Left cardiac atrium (tissue), 4 donors: ENCODE data around the gene PJVK. TPM values are rescaled to one million over a fixed set of nuclear protein-coding genes. Genes with fewer than 3 reads are reported as not detected.

ENCODE experiments used
- ATAC-seq, 2 donors: fragments of 200-7000 bp; cut with Tn5 transposase; one replicate each; pipeline ENCODE4 v1.9.1; 2020; ENCODE audit warnings: mild to moderate bottlenecking in 2 of 2, moderate library complexity in 2 of 2
- DNase-seq: peaks from one replicate; pipeline ENCODE4 v3.0.0-alpha.2; 2020
- intact Hi-C, 2 donors: fragments of 100-400 bp; cut with DNase I; formaldehyde crosslinking; loops; one replicate each; pipeline versions ENCODE4 v1.14.1 to v1.15.1; 2022 to 2023
- total RNA-seq, 2 donors: library from RNA; stranded (reverse); fragmentation: NEBNext Ultra II Directional; extraction: Animal tissue kit (Norgen Biotek cat#: 25700); gene quantifications; one replicate each; pipeline ENCODE4 v1.2.1, GENCODE V29; 2021
- donor health status: DM: no; HTN: yes; CAD: no.
- donor health status: DM: no; HTN: yes; CAD: no; lungs with severe emphysema.
- donor health status: DM: yes; HTN: yes; CAD: no.
- donor health status: Dilated cardiomyopathy.

PJVK gene
- total RNA-seq, 2 donors from 2014 or later = 1.2 to 1.4 TPM

DNA sequence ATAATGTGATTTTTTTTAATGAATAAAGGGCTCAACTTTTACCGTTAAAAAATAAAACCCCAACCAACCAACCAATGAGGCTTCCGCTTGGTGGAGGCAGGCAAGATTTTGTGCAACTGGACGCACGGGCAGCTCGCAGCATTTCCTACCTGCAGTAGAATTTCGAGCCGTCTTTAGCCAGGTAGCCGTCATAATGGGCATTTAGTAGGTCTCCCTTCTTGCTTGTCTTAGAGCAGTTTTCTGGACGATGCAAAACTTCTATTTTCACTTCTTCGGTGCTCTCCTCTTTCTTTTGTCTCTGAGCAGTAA lies 26.9 kb downstream of the PJVK start:
- no peak for ATAC-seq
- DNase-seq = no peak
- intact Hi-C loops = loop anchor here in 1 of 2 donors (2.0 kb wide), 1 partner anchor 27 kb away; the partner anchor contains the start of genes PJVK and PRKRA

DNA sequence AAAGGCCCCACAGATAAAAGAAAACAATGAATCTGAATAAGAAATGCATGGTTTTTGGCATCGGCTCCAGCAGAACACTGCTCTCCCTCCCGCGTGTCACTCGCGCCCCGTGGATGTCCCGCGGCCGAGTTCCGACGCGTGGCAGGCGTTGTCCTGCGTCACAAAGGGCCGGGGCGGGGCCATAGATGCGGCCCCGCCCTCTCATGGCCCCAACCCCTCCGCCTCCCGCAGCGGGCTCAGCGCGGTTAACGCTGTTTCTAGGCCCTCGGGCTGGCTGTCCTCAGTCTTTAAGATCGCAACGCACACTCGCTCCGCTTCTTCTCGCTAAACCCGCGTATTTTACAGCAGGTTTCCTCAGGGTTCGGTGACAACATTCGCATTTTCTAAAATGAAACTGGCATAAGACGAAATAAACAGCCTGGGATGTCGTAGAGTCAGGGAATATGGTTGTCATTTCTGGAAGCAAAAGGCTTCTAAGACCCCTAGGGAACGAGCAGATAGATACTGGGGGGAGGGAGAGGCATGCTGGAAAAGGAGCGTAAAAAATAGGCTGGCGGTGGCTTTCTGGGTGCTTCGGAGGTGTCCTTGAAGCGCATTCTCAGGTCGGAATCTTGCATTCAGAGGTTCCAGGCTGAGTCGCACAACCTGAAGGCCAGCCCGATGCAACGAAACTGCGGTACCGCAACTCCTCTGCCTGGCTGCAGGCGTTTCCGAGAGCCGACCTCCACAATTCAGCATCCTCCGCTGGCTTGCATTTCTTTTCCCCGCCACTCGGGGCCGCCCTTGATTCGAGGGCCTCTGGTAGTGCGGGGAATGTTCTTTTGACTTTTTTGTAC lies 27.5 kb downstream of the PJVK start, which contains the start of gene FKBP7:
TSS of gene FKBP7 (minus strand) at position 162 of the 836 bp plus-strand sequence. CDS start at position 61, 101 bp downstream.
- intact Hi-C loops = loop anchor here in 1 of 2 donors (2.0 kb wide), 1 partner anchor 28 kb away; the partner anchor contains the start of genes PJVK and PRKRA

DNA sequence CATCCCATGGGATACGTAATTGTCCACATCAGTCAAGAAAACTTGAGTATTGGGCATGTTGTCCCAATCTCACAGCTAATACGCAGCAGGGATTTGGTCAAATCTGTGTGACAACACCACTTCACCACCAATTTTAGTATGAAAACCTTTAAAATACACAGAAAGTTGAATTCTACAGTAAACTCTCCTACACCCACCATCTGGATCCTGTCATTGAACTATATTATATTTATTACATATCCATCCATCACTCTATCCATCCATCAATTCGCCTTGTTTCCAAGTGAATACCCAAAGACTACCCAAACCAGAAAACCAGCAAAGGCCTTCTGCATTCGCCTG lies 28.1 kb downstream of the PJVK start:
- ATAC-seq = no peak
- intact Hi-C loops = loop anchor here in 1 of 2 donors (2.0 kb wide), 1 partner anchor 28 kb away; the partner anchor contains the start of genes PJVK and PRKRA
- DNase-seq = no peak

More for the DNA sequence above, 27.5 kb downstream of the PJVK start, which contains the start of gene FKBP7:
- ATAC-seq = peak; percentile 85 to 86
- peak; percentile 90 for DNase-seq

DNA sequence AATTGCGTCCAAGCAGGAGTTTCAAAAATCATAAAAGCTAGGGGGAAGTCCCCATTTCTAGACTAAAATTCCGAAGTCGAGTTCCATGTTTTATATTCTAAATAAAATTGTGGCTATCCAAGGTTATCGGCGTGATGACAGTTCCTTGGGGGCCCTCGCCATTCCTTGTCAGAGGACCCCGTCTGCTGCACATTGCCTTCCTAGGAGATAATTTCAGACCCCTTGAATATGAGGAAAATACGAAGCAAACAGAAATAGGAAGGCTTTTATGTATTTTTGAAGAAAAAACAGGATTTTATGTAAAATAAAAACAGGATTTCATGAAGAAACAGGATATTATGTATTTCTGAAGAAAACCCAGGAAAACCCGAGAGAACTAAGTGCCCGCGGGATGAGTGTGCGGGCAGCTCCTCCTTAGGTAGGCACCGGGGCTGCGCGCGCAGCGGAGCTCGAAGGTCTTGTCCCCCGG lies 28.6 kb downstream of the PJVK start:
- no peak for ATAC-seq
- intact Hi-C loops = loop anchor here in 1 of 2 donors (2.0 kb wide), 1 partner anchor 29 kb away; the partner anchor contains the start of genes PJVK and PRKRA
- DNase-seq = no peak

DNA sequence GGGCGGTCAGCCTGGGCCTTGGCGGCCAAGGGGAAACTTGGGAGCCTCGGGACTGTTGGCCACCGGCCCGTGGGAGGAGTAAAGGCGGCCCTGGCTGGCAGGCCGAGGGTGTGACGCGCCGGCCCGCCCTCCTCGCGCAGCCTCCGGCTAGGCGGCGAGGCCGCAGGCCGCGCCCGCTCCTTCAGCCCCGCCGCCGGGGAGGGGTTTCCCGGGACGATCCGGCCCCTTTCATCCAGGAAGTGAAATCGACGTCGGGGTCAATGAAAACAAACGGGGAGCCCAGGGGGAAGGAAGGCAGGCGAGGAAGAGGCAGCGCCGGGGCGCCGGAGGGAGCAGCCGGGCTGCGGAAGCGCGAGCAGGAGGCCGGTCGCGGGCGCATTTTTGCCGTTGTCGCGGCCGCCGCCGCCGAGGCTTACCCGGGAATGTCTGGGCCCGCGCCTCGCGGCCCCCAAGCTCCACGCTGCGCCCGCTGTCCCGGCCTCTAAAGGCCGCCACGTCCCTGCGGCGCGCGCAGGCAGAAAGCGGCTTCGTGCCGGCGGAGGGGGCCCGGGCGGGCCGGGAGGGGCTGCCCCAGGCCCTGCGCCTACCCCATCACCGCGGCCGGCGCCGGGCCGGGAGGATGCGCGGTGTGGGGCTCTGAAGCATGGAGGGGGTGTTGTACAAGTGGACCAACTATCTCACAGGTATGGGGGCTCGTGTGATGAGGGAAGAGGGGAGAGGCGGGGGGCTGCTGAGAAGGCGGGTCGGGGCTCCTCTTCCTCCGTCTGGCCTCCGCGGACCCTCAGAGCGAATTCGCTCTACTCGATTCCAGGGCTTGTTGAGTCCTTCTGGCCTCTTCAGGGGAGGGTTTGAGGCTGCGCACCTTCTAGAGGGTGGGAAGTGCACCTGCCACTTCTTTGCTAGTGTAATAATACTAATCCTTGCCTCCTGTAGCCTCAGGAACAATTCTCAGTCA lies 29.3 kb downstream of the PJVK start, which contains the start of gene PLEKHA3:
TSS of gene PLEKHA3 (plus strand) at position 231 of the 955 bp plus-strand sequence. CDS start at position 644, 413 bp downstream.
- DNase-seq (peak; percentile 98), ATAC-seq (peak; percentile 93 to 94)
- intact Hi-C loops = no loop called here

DNA sequence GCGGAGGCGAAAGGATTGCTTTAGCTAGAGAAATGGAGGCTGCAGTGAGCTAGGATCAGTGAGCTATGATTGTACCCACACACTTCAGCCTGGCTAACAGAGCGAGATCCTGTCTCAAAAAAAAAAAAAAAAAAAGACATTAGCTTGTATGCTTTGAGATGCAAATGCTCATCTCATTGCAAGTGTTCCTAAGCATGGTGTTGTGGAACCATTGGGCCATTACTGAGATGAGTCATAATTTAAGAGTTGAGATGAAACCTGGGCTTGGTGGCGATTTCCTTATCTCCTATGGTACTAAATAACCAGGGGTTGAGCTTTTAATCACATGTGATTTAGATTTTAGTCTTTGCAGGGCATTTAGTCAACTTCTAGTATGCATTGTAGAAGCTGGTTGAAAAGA lies 31.3 kb downstream of the PJVK start:
- intact Hi-C loops = no loop called here
- ATAC-seq = no peak
- no peak for DNase-seq

DNA sequence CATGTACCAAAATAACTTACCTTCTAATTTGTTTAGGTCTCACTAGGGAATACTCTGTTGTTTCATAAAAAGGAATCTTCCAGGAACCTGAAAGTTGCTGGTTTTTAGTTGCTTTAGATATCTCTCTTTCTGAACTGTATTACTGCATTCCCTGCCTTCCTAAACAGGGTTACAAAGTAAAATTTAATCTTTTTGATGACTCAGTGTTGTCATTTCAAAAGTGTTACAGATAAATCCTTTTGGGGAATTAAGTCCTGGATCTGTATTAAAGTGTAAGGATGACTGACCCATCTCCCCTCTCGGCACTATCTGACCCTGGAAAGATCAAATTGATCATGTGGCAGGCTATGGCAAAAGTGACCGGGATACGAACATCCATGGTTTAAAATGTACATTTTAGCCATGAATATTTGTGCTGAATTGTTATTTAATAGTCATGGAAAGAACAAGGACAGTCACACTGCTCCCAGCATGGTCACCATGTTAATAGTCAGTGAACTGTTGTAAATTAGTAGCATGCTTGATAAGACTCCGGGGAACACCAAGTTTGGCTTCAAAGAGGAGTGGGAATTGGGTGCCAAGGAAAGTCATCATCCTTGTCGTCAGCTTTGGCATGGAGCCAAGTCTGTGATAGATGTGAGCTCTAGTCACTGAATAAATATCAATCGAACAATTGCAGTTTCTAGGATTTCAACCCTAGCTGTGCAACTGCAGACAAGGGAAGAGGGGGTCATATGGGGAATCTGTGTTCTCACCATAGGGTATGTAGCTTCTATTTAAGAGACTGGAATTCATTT lies 33.3 kb downstream of the PJVK start:
- intact Hi-C loops = no loop called here
- peak; percentile 68 for DNase-seq
- no peak for ATAC-seq

DNA sequence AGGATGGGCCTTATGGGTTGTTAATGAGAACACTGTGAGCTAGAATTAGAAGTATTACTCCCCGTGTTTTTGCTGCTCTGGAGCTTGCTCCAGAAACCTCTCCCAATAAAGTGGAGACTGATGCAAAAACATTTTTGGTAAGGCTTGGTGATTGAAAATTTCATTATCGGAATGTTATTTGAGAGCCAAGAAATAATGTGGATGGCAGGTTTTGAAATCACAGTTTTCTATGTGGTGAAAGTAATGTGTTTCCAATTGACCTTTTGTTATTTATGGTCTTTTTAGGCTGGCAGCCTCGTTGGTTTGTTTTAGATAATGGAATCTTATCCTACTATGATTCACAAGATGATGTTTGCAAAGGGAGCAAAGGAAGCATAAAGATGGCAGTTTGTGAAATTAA lies 34.2 kb downstream of the PJVK start:
- no peak for DNase-seq
- no peak for ATAC-seq
- intact Hi-C loops = no loop called here

DNA sequence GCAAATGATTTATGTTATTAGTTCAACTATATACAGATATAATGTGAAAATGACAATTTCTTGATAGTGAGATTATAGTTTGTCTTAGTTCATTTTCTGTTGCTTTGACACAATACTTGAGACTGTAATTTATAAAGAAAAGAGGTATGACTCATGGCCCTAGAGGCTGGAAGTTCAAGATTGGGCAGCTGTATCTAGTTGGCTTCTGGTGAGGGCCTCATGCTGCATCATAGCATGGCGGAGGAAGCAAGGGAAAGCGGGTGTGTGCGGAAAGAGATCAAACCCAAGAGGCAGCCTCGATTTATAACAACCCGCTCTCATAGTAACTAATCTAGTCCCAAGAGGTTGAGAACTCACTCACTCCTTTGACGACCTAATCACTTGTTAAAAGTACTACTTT lies 40.4 kb downstream of the PJVK start:
- no peak for ATAC-seq

DNA sequence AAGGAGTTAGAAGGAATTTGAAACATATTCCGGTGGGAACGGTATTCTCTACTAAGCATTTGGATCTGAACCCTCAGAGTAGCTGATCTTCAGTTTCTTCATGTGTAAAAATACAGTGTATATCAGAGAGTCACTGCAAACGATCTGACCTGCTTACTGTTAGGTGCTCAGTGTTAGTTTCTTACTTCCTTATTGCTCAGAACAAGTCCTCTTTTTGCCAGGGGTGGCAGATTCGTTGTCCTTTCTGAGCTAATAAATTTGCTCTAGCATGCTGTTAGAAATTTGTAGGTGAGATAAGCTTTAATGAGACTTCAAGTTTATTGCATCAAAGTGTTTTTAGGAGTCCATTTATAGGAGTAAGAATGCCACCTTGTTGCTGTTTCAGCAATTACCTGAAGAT lies 44.9 kb downstream of the PJVK start:
- intact Hi-C loops = no loop called here
- ATAC-seq = no peak
- DNase-seq = no peak

More for the DNA sequence above, 40.4 kb downstream of the PJVK start:
- DNase-seq = no peak
- intact Hi-C loops = no loop called here

DNA sequence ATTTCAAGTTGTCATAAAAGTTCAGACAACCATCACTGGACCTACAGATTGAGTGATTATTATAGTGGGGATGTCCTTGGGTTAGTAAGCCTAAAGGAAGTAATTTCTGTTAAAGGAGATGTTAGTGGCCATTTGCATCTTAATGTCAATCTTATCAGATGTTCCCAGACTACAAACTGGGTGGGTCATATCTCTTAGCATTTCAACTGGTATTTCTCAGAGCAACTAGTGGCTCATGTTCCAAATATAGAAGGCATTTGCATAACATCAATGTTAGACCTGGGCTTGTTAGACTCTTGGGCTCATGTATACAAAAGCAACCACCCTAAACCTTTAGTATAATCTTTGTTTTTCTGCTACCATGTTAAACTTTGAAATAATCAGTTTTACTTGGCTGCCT lies 47.0 kb downstream of the PJVK start:
- DNase-seq (no peak), ATAC-seq (no peak)
- intact Hi-C loops = no loop called here

DNA sequence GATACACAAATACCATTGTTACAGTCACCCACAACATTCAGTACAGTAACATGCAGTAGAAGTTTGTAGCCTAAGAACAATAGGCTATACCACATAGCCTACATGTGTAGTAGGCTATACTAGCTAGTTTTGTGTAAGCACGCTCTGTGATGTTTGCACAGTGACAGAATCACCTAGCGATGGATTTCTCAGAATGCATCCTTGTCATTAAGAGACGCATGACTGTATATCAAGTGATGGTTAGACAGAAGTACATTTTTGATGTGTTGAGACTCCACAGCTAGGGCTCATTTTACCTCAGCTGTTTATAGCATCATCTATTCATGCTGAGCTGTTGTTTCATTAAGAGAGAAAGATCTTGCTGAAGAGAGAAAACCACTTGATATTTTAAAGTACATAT lies 48.5 kb downstream of the PJVK start:
- intact Hi-C loops = no loop called here
- DNase-seq (no peak), ATAC-seq (no peak)

DNA sequence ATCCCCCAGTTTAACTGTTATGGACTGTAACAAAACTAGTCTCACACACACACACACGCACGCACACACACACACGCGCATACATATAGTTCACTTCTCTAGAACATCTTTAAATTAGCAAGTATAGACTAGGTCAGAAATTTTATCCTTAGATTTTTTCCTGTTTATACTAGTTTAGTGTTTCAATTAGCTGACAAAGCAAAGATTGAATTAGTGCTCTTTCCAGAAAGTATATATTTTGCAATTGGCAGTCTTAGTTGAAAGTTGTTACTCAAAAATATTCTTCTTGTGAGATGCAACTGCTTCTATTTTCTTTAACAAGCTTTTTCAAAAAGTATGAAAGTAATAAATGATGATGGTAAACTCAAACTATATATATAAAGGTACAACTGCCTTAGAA lies 51.6 kb downstream of the PJVK start:
- intact Hi-C loops = no loop called here
- ATAC-seq (no peak), DNase-seq (no peak)

DNA sequence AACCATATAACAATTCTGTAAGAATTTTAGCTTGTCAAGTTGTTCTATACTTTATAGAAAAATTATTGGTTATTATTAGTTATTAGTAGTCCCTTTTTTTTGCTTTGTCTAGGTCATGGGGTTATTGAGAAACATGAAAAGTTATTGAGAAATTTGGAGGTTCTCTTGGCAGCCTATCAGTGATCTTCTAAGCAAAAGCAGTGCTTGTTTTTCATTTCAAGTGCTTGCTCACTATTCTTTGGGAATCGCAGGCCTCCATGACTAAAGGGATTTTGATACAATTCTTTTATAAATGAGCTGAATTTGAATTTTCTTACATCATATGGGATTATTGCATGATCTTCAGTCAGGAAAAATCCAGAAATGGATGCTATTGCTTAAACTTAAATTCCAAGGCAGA lies 54.9 kb downstream of the PJVK start:
- no peak for ATAC-seq
- no peak for DNase-seq
- intact Hi-C loops = no loop called here

DNA sequence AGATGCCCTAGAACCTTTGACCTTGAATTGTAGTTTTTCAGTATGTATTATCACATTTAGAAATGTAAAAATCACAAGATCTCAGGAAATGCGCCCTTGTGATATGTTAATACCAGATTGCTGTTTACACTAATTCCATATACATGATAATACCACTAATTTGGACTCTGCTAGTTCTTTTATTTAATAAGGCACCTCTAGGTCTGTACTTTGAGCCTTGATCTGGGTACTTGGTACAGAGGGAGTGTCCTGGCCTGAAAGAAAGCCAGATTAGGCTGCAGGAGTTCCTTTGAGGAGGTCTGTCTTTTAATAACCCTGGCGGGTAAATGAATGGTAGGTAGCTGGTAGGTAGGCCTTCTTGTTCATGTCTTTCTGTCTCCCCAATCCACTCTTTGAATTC lies 55.3 kb downstream of the PJVK start:
- no peak for ATAC-seq
- intact Hi-C loops = no loop called here
- no peak for DNase-seq

DNA sequence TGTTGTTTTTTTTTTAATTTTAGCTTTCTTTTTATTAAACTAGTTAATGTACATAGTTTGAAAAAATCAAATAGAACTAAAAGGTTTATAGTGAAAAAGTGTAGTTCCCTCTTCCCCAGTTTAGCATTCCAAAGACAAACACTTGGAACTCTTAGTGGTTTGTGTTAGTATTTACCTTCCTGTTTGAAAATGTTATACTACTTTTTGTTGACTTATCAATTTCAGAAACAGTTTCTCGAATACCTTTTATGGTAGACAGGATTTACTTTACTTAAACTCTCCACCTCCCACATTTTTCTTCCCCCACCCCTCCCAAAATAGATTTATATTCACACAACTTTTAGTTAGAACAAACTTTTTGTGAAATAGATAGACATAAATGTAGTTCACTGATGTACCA lies 55.8 kb downstream of the PJVK start:
- DNase-seq (no peak), ATAC-seq (no peak)
- intact Hi-C loops = no loop called here

DNA sequence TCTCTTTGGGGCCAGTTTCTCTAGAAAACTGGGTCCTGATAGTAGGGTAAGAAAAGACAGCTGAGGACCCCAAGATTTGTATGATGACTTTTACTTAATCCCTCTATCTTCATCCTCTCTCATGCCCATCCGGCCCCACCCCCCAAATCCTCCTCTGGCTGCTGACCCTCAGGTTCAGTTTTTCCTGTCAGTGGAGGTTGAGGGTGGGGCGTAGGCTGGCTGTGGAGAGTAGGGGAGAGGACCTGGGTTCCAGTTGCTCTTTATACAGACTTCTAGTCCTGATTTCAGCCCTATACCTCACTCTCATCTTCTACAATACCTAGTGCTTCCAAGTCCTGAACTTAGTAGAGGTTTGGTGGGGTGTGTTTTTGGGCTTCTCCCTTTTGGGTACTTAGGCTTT lies 57.5 kb downstream of the PJVK start:
- intact Hi-C loops = no loop called here
- no peak for DNase-seq

DNA sequence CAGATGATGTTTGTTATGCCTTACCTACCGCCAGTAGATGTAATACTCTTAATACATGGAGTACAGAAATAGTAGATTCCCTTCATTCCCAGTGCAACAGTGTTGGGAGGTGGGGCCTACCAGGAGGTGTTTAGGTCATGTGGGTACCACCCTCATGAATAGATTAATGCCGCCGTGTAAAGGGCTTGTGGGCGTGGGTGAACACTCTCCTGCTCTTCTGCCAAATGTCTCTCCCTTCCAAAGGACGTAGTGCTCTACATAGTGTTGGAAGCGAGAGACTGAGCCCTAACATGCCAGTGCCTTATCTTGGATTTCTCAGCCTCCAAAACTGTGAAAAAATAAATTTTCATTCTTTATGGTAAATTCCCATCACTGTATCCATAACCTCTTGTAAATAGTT lies 59.2 kb downstream of the PJVK start:
- DNase-seq (no peak), ATAC-seq (peak; percentile 61 to 78)
- intact Hi-C loops = no loop called here

More for the DNA sequence above, 57.5 kb downstream of the PJVK start:
- no peak for ATAC-seq
